Adrenal gland (tissue), 12 donors: Measurements from ENCODE around the gene GPC5. TPM values are rescaled to one million over a fixed set of nuclear protein-coding genes. Genes with fewer than 3 reads are reported as not detected.

Experiments
- DNase-seq, 7 donors: peaks; one replicate each; pipeline ENCODE4 v3.0.0-alpha.2; 2019 to 2020
- H3K27ac ChIP-seq, 5 donors: fragments of 200-600 bp; sonication (generic) in 4 of 5; 1 replicate in 3 of 5; 2 replicates in 2 of 5; pipeline versions ENCODE4 v1.5.1 to v1.8.0; 2016 to 2020; ENCODE audit warnings: mild to moderate bottlenecking in 1 of 5
- H3K27me3 ChIP-seq: fragments of 200-600 bp; 2 replicates; pipeline ENCODE4 v1.8.0; 2021
- H3K36me3 ChIP-seq, 2 donors: fragments of 200-600 bp; replicated peaks in 1 of 2; 1 replicate in 1 of 2; 2 replicates in 1 of 2; pipeline versions ENCODE4 v1.5.1 to v1.8.0; 2018 to 2022
- H3K4me1 ChIP-seq, 2 donors: fragments of 200-600 bp; replicated peaks in 1 of 2; 1 replicate in 1 of 2; 2 replicates in 1 of 2; pipeline versions ENCODE4 v1.5.1 to v1.8.0; 2018 to 2021
- H3K4me3 ChIP-seq, 4 donors: fragments of 200-600 bp; sonication (generic) in 3 of 4; one replicate each; pipeline ENCODE4 v1.5.1; 2016 to 2018
- H3K9me3 ChIP-seq, 3 donors: fragments of 200-600 bp; sonication (generic) in 1 of 3; replicated peaks in 1 of 3; 1 replicate in 2 of 3; 2 replicates in 1 of 3; pipeline versions ENCODE4 v1.5.1 to v1.8.0; 2016 to 2021
- POLR2A ChIP-seq, 2 donors: fragments of 450-650 bp; IDR thresholded peaks; one replicate each; pipeline ENCODE4 v1.6.1; 2017; ENCODE audit warnings: antibody characterized with exemption in 2 of 2, mild to moderate bottlenecking in 2 of 2, moderate library complexity in 1 of 2
- WGBS, 4 donors: extraction: QIAGEN DNeasy Blood & Tissue Kit in 2 of 4; methylation state at CpG; one replicate each; pipeline versions ENCODE4 v1.1.5 to v1.1.7; 2013 to 2017; 5-methylcytosine and 5-hydroxymethylcytosine counted together
- intact Hi-C, 2 donors: fragments of 100-400 bp; cut with DNase I; formaldehyde crosslinking; loops; one replicate each; pipeline versions ENCODE4 v1.14.1 to v1.15.0; 2022 to 2023
- polyA plus RNA-seq, 3 donors: library from polyadenylated mRNA; stranded (reverse); fragments of 200-250 nt in 2 of 3; fragments of 350-450 nt in 1 of 3; fragmentation: Illumina TruSeq in 1 of 3; extraction: RNeasy Lipid Tissue Mini Kit (QIAGEN cat#74804) in 1 of 3; gene quantifications; one replicate each; pipeline ENCODE4 v1.2.3, GENCODE V29; 2013 to 2014
- total RNA-seq, 9 donors: library from RNA; depleted of rRNA in 4 of 9; stranded (reverse); fragments of >200 nt in 4 of 9; fragments of 120-200 nt in 1 of 9; fragmentation: NEBNext Ultra II Directional in 1 of 9; extraction: Animal tissue kit (Norgen Biotek cat#: 25700) in 1 of 9; gene quantifications; one replicate each; pipeline versions ENCODE4 v1.1.0 to v1.2.4, GENCODE V29; 2013 to 2023
- TF ChIP-seq, protein P1 (sequence below), 6 experiments: fragments of 450-650 bp in 4 of 6; fragments of 200-600 bp in 2 of 6; sonication (generic) in 1 of 6; IDR thresholded peaks; 1 replicate in 5 of 6; 2 replicates in 1 of 6; pipeline versions ENCODE4 v1.5.1 to v1.8.0; 2016 to 2021; ENCODE audit warnings: antibody characterized with exemption in 6 of 6, mild to moderate bottlenecking in 2 of 6, moderate library complexity in 1 of 6
- donor health status: healthy with polysubstance abuse.
- donor health status: Bipolar disorder and iron deficiency.
- donor health status: DM: yes; HTN: yes; CAD: no.
- donor health status: DM: no; HTN: no; CAD: no.
- donor health status: DM: no; HTN: no; CAD: no.
- donor health status: DM: yes; HTN: yes; CAD: no.

Gene GPC5
- total and polyA plus RNA-seq, 12 donors: 0.24 to 7.7 (median 2.1) TPM; not detected in 4

DNA sequence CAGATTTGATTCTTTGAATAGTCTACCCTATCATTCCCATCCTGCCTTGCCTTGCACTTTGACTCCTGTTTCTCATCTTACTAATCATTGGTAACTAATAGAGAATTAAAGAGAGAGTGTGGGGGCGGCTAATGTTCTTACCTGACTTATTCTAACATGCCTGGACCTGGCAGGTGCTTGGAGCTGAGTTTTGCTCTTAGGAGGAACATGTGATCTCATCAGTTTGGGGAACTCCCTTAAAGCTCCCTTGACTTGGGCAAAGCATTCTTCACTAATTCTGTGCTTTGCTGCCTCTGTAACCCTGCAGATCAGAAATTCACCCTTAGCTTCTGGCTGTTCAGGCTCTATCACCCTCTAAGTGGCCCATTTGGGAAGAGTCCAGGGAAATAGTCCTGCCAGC, 861.1 kb downstream of the GPC5 start:
- H3K27ac ChIP-seq: no peak overlapping the region
- H3K4me3 ChIP-seq: no peak overlapping the region
- no peaks in the 10 kb centered on the region for H3K9me3 ChIP-seq
- H3K4me1 ChIP-seq: no peaks in the 10 kb centered on the region
- no peak for DNase-seq
- 62 to 89% (median 68%) methylated on average over 1 of the region's 1 CpG for WGBS, 4 donors
- no peak for TF ChIP-seq POLR2A (IDR thresholded peaks at IDR 0.05)
- TF ChIP-seq, protein P1, sequence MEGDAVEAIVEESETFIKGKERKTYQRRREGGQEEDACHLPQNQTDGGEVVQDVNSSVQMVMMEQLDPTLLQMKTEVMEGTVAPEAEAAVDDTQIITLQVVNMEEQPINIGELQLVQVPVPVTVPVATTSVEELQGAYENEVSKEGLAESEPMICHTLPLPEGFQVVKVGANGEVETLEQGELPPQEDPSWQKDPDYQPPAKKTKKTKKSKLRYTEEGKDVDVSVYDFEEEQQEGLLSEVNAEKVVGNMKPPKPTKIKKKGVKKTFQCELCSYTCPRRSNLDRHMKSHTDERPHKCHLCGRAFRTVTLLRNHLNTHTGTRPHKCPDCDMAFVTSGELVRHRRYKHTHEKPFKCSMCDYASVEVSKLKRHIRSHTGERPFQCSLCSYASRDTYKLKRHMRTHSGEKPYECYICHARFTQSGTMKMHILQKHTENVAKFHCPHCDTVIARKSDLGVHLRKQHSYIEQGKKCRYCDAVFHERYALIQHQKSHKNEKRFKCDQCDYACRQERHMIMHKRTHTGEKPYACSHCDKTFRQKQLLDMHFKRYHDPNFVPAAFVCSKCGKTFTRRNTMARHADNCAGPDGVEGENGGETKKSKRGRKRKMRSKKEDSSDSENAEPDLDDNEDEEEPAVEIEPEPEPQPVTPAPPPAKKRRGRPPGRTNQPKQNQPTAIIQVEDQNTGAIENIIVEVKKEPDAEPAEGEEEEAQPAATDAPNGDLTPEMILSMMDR (IDR thresholded peaks at IDR 0.05): no peak
- H3K36me3 ChIP-seq: no peaks in the 10 kb centered on the region
- intact Hi-C loops: no loop called here
- no peaks in the 10 kb centered on the region for H3K27me3 ChIP-seq

GRCh38 chr13:92260363-92260762, 861.9 kb downstream of the GPC5 start:
- WGBS, 4 donors: 74 to 79% (median 76%) methylated on average over 6 of the region's 6 CpGs
- Histone ChIP-seq H3K27me3 (no peaks in the 10 kb centered on the region), H3K9me3 (no peaks in the 10 kb centered on the region), H3K4me1 (no peaks in the 10 kb centered on the region), H3K27ac (no peak overlapping the region), H3K4me3 (no peak overlapping the region), H3K36me3 (no peaks in the 10 kb centered on the region)
- intact Hi-C loops: no loop called here
- TF ChIP-seq, protein P1 (IDR thresholded peaks at IDR 0.05): no peak
- no peak for TF ChIP-seq POLR2A (IDR thresholded peaks at IDR 0.05)
- DNase-seq: no peak

DNA sequence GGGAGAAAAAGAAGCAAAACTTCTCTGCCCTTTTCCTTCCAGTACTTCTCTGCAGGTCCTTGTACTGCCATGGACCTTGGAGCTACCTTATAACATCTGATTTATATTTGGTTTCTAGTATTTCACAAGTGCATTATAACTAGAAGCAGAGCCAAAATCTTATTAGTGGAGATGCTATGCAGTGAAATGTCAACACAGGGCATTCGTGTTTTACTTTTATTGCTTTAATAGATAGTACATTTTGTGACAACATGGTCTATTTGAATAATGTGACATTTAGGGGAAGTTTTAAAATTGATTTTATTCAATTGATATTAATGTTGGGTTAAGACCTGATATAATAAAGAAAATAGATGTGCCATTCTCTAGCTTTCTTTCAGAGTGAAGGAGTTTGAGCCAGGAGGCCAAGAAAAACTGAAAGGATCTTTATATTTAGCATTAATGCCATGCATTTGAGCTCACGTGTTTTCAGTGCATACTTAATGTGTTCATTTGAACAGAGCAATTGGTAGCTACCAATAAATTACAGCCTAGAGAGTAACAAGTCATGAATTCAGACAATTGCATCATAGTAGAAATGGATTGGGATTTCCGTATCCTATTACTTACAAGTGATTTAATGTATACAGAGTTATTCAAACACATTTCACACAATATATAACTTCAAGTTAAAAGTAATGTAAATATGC, 863.8 kb downstream of the GPC5 start:
- Histone ChIP-seq H3K27ac (no peak overlapping the region), H3K27me3 (no peaks in the 10 kb centered on the region), H3K36me3 (no peaks in the 10 kb centered on the region), H3K9me3 (no peaks in the 10 kb centered on the region), H3K4me1 (no peaks in the 10 kb centered on the region), H3K4me3 (no peak overlapping the region)
- WGBS, 4 donors: 55 to 74% (median 61%) methylated on average over 3 of the region's 3 CpGs
- no peak for TF ChIP-seq POLR2A (IDR thresholded peaks at IDR 0.05)
- TF ChIP-seq, protein P1 (IDR thresholded peaks at IDR 0.05): no peak
- intact Hi-C loops: no loop called here
- no peak for DNase-seq

GRCh38 chr13:92265408-92265807, 867.0 kb downstream of the GPC5 start:
- no peak for TF ChIP-seq POLR2A (IDR thresholded peaks at IDR 0.05)
- TF ChIP-seq, protein P1 (IDR thresholded peaks at IDR 0.05): no peak
- no peak overlapping the region for H3K27ac ChIP-seq
- H3K36me3 ChIP-seq: no peaks in the 10 kb centered on the region
- DNase-seq: no peak
- intact Hi-C loops: no loop called here
- H3K27me3 ChIP-seq: no peaks in the 10 kb centered on the region
- no peaks in the 10 kb centered on the region for H3K9me3 ChIP-seq
- 89 to 98% (median 96%) methylated on average over 1 of the region's 1 CpG for WGBS, 4 donors
- no peak overlapping the region for H3K4me3 ChIP-seq
- no peaks in the 10 kb centered on the region for H3K4me1 ChIP-seq
